Activated CD4-positive, alpha-beta T cell treated with anti-CD3 and anti-CD28 coated beads for 24 hours (primary cell): ENCODE results near the gene PPM1L.

ENCODE experiments used
- DNase-seq, 2 donors: peaks; one replicate each; pipeline ENCODE4 v3.0.0-alpha.2; 2020; ENCODE audit warnings: low read depth in 2 of 2

PPM1L gene

DNA sequence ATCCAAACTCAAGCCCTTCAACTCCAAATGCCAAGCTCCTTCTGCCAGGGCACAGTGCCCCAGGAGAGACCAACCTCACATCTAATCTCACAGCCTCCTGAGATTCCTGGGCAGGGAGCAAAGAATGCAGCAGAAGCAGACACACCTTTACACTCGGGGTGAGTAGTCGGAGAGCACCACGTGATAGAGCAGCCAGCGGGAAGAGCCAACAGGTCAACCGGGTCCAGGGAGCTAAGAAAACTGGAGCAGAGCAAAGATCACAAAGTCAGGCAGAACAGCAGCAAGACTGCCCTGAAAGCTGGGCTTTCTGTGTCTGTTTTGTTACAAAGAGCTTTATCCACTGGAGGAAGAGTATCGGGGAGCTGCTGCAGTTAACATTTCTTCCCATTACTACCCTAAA, 345.0 kb downstream of the PPM1L start:
- no peak for DNase-seq

GRCh38 chr3:161101609-161102008, 345.6 kb downstream of the PPM1L start:
- no peak for DNase-seq

- no peak for DNase-seq
These were observed 347.9 kb downstream of the PPM1L start for GRCh38 chr3:161103776-161104385.

- peak in 1 of 2 donors; percentile 7 for DNase-seq
These were observed 348.8 kb downstream of the PPM1L start, which contains the start of gene B3GALNT1 for GRCh38 chr3:161104561-161105551. Gene B3GALNT1, minus strand, starts transcription at chr3:161105349. Its CDS starts 18,595 bp downstream, at chr3:161086754.

GRCh38 chr3:161107311-161107710, 351.3 kb downstream of the PPM1L start:
- no peak for DNase-seq

- no peak for DNase-seq
These were observed 352.8 kb downstream of the PPM1L start for GRCh38 chr3:161108840-161109239.

GRCh38 chr3:161117646-161118045, 361.6 kb downstream of the PPM1L start:
- no peak for DNase-seq

GRCh38 chr3:161126495-161126894, 370.5 kb downstream of the PPM1L start:
- DNase-seq, result no peak
